ENCODE results near the gene RPS6KA5.

DNA sequence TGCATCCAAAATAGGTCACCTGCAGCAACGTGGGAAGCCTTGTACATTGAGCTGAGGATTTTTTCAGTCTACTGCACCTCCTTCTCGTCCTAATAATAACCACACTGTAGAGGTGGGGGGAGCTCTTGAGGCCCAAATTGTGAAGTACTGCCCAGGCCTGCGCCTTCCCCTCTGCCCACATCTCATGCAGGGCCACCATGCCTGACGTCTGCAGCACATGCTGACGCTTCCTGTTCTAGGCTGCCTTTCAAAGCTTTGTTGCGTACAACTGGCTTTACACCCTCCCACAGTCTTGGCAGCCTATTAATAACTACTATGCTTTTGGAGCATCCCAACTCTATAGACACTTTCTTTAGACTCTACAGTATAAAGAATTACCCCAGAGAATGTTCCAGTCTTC, 217.7 kb downstream of the RPS6KA5 start:
- no peak for TF ChIP-seq EP300 (IDR thresholded peaks at IDR 0.05)
- no peak for TF ChIP-seq CTCF (IDR thresholded peaks at IDR 0.05)
- no peak for TF ChIP-seq POLR2A (IDR thresholded peaks at IDR 0.05)
- no peak for TF ChIP-seq POLR2AphosphoS5 (IDR thresholded peaks at IDR 0.05)

Data from gastroesophageal sphincter (tissue), 3 donors.